DOHH2 (cell line): ENCODE measurements around the gene RAB19.

Source experiments
- H3F3A ChIP-seq: fragments of 200-600 bp; sonication (generic), shearing (Covaris generic); 2 replicates; pipeline ENCODE4 v1.6.0; 2016; ENCODE audit warnings: antibody characterized with exemption, mild to moderate bottlenecking; ENCODE audit not compliant: control insufficient read depth, insufficient read depth
- H3K27ac ChIP-seq: fragments of 200-600 bp; sonication (generic); 2 replicates; pipeline ENCODE4 v1.5.1; 2014; ENCODE audit warnings: low read depth, mild to moderate bottlenecking, low read length, moderate library complexity
- H3K27me3 ChIP-seq: fragments of 200-600 bp; sonication (generic); 2 replicates; pipeline ENCODE4 v1.6.1; 2014; ENCODE audit warnings: mild to moderate bottlenecking, low read length, mixed read lengths; ENCODE audit not compliant: control insufficient read depth
- H3K36me3 ChIP-seq: fragments of 200-600 bp; sonication (generic); 2 replicates; pipeline ENCODE4 v1.6.1; 2014; ENCODE audit warnings: mild to moderate bottlenecking, low read length, moderate library complexity, mixed read lengths; ENCODE audit not compliant: control insufficient read depth
- H3K4me1 ChIP-seq: fragments of 200-600 bp; sonication (generic); 2 replicates; pipeline ENCODE4 v1.6.1; 2014; ENCODE audit warnings: mild to moderate bottlenecking, low read length, mixed read lengths; ENCODE audit not compliant: control insufficient read depth
- H3K4me2 ChIP-seq: fragments of 200-600 bp; sonication (generic); 2 replicates; pipeline ENCODE4 v1.6.0; 2014; ENCODE audit warnings: mild to moderate bottlenecking, low read length, moderate library complexity
- H3K4me3 ChIP-seq: fragments of 200-600 bp; sonication (generic); 2 replicates; pipeline ENCODE4 v1.5.1; 2014; ENCODE audit warnings: mild to moderate bottlenecking, low read length, mixed read lengths
- H3K79me2 ChIP-seq: fragments of 200-600 bp; sonication (generic); 2 replicates; pipeline ENCODE4 v1.6.1; 2014; ENCODE audit warnings: mild to moderate bottlenecking, low read length, mixed read lengths; ENCODE audit not compliant: control insufficient read depth
- H3K9me2 ChIP-seq: fragments of 200-600 bp; sonication (generic); replicated peaks from 2 replicates; pipeline ENCODE4 v1.6.1; 2014; ENCODE audit warnings: mild to moderate bottlenecking, low read length, mixed read lengths; ENCODE audit not compliant: control insufficient read depth
- H3K9me3 ChIP-seq: fragments of 200-600 bp; sonication (generic); 2 replicates; pipeline ENCODE4 v1.6.1; 2014; ENCODE audit warnings: antibody characterized with exemption, low read length, mixed read lengths; ENCODE audit not compliant: control insufficient read depth, insufficient read depth
- H4K20me1 ChIP-seq: fragments of 200-600 bp; sonication (generic); 2 replicates; pipeline ENCODE4 v1.6.0; 2014; ENCODE audit warnings: low read depth, mild to moderate bottlenecking, antibody characterized with exemption, low read length, moderate library complexity; ENCODE audit not compliant: control insufficient read depth, insufficient read depth
- EZH2phosphoT487 ChIP-seq: fragments of 200-600 bp; sonication (generic); IDR thresholded peaks from 2 replicates; pipeline ENCODE4 v1.6.1; 2017; ENCODE audit warnings: borderline replicate concordance, mild to moderate bottlenecking, antibody characterized with exemption, low read length, moderate library complexity, mixed read lengths
- TF ChIP-seq, protein P1 (sequence below): fragments of 200-600 bp; sonication (generic); IDR thresholded peaks from one replicate; pipeline ENCODE4 v1.5.1; 2014; ENCODE audit warnings: antibody characterized with exemption, mild to moderate bottlenecking, low read depth, low read length; ENCODE audit not compliant: poor library complexity, severe bottlenecking

RAB19 gene

DNA sequence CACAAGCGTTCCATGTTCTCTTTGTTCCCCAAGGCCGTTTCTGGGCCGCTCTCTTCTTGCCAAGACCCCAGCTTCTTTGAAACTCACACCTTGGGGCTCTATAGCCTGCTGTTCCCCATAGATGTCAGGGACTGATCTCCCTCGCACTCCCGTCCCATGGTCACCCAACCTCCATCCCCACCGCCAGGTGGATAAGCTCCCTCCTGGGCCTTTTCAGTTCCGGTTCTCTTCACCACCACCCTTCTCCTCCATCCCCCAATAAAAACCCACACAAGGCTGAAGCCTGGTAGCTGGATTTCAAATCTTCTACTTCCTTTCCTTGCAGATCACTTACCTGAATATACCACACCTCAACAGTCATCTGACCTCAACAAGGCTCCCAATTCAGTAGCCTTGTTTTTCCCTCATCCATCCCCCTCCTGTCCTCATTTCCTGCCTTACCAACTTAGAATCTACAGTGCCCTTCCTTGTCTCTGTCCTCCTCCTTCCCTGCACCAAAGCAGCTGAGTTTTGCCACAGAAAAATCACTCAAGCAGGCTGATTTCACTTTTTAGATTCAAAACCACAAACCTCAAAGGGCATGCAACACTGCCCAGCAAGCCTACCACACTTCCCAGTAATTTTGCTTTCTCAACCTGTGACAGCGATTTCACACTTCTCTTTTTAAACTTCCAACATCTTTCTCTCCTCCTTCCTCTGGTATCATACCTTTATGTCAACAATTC lies 13.2 kb upstream of the RAB19 start:
- peaks cover 2% of the 10 kb centered on the region; the same call in 1 of the 2 replicates for H3F3A ChIP-seq
- peak overlapping the region; percentile 54 for H3K4me2 ChIP-seq
- H3K79me2 ChIP-seq, result peaks cover 15% of the 10 kb centered on the region
- peak overlapping the region; percentile 26 for H3K4me3 ChIP-seq
- peaks cover 38% of the 10 kb centered on the region for H4K20me1 ChIP-seq
- no peaks in the 10 kb centered on the region for H3K9me2 ChIP-seq
- H3K27ac ChIP-seq, result no peak overlapping the region
- H3K4me1 ChIP-seq, result peaks cover 23% of the 10 kb centered on the region
- H3K27me3 ChIP-seq, result peaks cover 20% of the 10 kb centered on the region
- no peaks in the 10 kb centered on the region for H3K36me3 ChIP-seq
- peak; percentile 62; the same call in 1 of the 2 replicates for TF ChIP-seq EZH2phosphoT487
- TF ChIP-seq, protein P1, sequence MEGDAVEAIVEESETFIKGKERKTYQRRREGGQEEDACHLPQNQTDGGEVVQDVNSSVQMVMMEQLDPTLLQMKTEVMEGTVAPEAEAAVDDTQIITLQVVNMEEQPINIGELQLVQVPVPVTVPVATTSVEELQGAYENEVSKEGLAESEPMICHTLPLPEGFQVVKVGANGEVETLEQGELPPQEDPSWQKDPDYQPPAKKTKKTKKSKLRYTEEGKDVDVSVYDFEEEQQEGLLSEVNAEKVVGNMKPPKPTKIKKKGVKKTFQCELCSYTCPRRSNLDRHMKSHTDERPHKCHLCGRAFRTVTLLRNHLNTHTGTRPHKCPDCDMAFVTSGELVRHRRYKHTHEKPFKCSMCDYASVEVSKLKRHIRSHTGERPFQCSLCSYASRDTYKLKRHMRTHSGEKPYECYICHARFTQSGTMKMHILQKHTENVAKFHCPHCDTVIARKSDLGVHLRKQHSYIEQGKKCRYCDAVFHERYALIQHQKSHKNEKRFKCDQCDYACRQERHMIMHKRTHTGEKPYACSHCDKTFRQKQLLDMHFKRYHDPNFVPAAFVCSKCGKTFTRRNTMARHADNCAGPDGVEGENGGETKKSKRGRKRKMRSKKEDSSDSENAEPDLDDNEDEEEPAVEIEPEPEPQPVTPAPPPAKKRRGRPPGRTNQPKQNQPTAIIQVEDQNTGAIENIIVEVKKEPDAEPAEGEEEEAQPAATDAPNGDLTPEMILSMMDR, result no peak
- no peaks in the 10 kb centered on the region for H3K9me3 ChIP-seq

DNA sequence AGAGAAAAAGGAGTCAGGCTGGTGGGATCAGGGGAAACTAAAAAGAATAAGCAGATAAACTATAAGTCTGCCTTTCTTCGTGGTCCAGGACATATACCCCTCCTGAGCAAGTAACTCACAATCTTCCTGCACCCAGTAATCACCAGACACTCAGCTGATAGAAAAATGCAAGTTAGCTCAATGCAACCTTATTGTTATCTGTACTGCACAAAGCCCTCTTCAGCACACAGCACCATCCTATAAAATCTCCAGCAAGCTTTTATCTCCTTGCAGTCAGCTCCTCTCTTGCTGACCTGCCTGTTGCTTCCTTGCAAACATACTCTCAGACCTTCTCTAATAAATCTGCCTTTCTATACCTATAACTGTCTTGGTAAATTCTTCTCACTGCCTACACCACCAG lies 12.2 kb upstream of the RAB19 start:
- Histone ChIP-seq H4K20me1 (peaks cover 38% of the 10 kb centered on the region), H3K9me3 (no peaks in the 10 kb centered on the region), H3K9me2 (no peaks in the 10 kb centered on the region), H3K4me2 (no peak overlapping the region), H3K79me2 (peaks cover 18% of the 10 kb centered on the region), H3K27me3 (peaks cover 20% of the 10 kb centered on the region), H3K36me3 (no peaks in the 10 kb centered on the region), H3K27ac (no peak overlapping the region), H3F3A (peaks cover 2% of the 10 kb centered on the region), H3K4me3 (no peak overlapping the region), H3K4me1 (peaks cover 23% of the 10 kb centered on the region)
- TF ChIP-seq EZH2phosphoT487, result no peak
- TF ChIP-seq, protein P1, result no peak

DNA sequence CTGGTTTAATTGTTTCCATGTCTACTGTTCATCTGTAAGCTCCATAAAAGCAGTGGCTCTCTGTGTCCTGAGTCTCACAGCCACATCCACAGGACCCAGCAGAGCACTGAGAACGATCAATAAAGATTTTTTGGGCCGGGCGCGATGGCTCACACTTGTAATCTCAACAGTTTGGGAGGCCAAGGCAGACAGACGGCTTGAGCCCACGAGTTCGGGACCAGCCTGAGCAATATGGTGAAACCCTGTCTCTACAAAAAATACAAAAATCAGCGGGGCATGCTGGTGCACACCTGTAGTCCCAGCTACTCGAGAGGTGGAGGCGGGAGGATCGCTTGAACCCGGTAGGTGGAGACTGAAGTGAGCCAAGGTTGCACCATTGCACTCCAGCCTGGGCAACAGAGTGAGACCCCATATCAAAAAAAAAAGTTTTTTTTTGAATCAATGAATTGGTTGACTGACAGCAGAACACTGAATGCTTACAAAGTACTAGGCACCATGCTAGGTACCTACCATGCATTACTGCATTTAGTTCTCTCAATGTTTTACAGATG lies 10.0 kb upstream of the RAB19 start:
- Histone ChIP-seq H4K20me1 (peaks cover 38% of the 10 kb centered on the region), H3F3A (peaks cover 2% of the 10 kb centered on the region), H3K9me3 (no peaks in the 10 kb centered on the region), H3K4me2 (no peak overlapping the region), H3K27me3 (peaks cover 20% of the 10 kb centered on the region), H3K79me2 (peaks cover 28% of the 10 kb centered on the region), H3K9me2 (no peaks in the 10 kb centered on the region), H3K27ac (no peak overlapping the region), H3K4me3 (no peak overlapping the region), H3K36me3 (no peaks in the 10 kb centered on the region), H3K4me1 (peaks cover 32% of the 10 kb centered on the region)
- TF ChIP-seq, protein P1, result no peak
- no peak for TF ChIP-seq EZH2phosphoT487
